SH-SY5Y (cell line): Measurements from ENCODE around the gene FHIP2A.

Experiments used
- GATA2 ChIP-seq: IDR thresholded peaks from 2 replicates; pipeline ENCODE4 v1.6.1; 2011; ENCODE audit warnings: mild to moderate bottlenecking, low read depth, low read length
- GATA3 ChIP-seq: IDR thresholded peaks from 2 replicates; pipeline ENCODE4 v1.6.1; 2011; ENCODE audit warnings: low read depth, mild to moderate bottlenecking, low read length, moderate library complexity

GRCh38 chr10:114824391-114824790 lies 2.8 kb downstream of the FHIP2A start:
- no peak for TF ChIP-seq GATA2
- TF ChIP-seq GATA3 = no peak
